GM19324 (cell line): Measurements from ENCODE around the gene PRKN.

Experiments used
- ATAC-seq: cut with Tn5 transposase; IDR thresholded peaks from one replicate; pipeline ENCODE4 v1.9.1; 2021; ENCODE audit warnings: mild to moderate bottlenecking, moderate library complexity; ENCODE audit not compliant: unreplicated experiment, low FRiP score

PRKN gene

GRCh38 chr6:162471842-162472241, 255.7 kb downstream of the PRKN start:
- no peak for ATAC-seq

- ATAC-seq = no peak
Measured at GRCh38 chr6:162468326-162468725, 259.2 kb downstream of the PRKN start.

- no peak for ATAC-seq
Measured at GRCh38 chr6:162467679-162468078, 259.9 kb downstream of the PRKN start.

- no peak for ATAC-seq
Measured at GRCh38 chr6:162463576-162463975, 264.0 kb downstream of the PRKN start.

GRCh38 chr6:162459985-162460384, 267.6 kb downstream of the PRKN start:
- ATAC-seq = no peak

- no peak for ATAC-seq
Measured at GRCh38 chr6:162450358-162450757, 277.2 kb downstream of the PRKN start.

- no peak for ATAC-seq
Measured at GRCh38 chr6:162448294-162448693, 279.3 kb downstream of the PRKN start.

- ATAC-seq = no peak
Measured at GRCh38 chr6:162443101-162443500, 284.5 kb downstream of the PRKN start.

GRCh38 chr6:162442687-162443086, 284.9 kb downstream of the PRKN start:
- no peak for ATAC-seq

GRCh38 chr6:162441991-162442390, 285.6 kb downstream of the PRKN start:
- ATAC-seq = no peak

GRCh38 chr6:162438980-162439379, 288.6 kb downstream of the PRKN start:
- ATAC-seq = no peak

GRCh38 chr6:162435071-162435470, 292.5 kb downstream of the PRKN start:
- no peak for ATAC-seq

- no peak for ATAC-seq
Measured at GRCh38 chr6:162421004-162421403, 306.6 kb downstream of the PRKN start.

GRCh38 chr6:162416831-162417537, 310.6 kb downstream of the PRKN start:
- no peak for ATAC-seq

GRCh38 chr6:162416307-162416706, 311.3 kb downstream of the PRKN start:
- ATAC-seq = no peak

GRCh38 chr6:162409741-162410691, 317.6 kb downstream of the PRKN start:
- ATAC-seq = no peak

- no peak for ATAC-seq
Measured at GRCh38 chr6:162408826-162409535, 318.6 kb downstream of the PRKN start.

GRCh38 chr6:162404951-162405350, 322.6 kb downstream of the PRKN start:
- no peak for ATAC-seq

- ATAC-seq = no peak
Measured at GRCh38 chr6:162403031-162403430, 324.5 kb downstream of the PRKN start.

GRCh38 chr6:162395181-162395580, 332.4 kb downstream of the PRKN start:
- ATAC-seq = no peak
